ENCODE data around the gene ATP2C1. TPM values are rescaled to one million over a fixed set of nuclear protein-coding genes. Genes with fewer than 3 reads are reported as not detected.

ATP2C1 gene
- total RNA-seq, 1 donor from 2014 or later, result 11.8 TPM

DNA sequence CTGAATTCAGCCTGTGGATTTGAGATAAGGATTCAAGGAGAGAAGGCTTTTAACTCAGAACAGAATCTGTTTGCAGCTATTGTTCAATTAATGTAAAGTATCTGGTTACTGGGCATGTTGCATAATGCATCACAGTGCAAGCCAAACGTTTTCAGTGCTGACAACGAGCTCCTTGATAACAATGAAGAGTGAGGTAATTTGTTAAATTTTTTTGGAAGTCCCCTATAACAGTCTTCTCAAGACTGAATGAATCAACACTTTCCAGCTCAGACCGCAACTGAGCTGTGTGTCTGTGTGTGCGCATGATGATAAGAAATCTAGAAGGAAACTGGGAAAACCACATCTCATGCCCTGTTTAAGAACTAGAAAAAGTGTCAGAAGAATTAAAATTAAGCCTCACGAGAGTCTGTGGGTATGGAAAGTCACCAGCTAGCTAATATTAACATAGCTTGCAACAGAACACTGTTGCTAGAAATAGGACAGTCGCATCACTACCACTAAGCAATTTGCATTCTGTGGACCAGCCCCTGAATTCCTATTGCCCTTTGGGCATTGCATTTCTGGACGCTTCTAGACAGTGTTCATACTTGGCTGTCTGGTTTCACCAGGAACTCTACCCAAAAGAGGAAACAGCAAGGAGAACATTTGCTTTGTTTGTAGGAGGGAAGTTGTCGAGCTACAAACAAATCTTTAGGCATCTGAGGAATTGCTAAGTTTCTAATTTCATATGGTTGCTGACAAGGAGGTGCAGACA is 43.7 kb upstream of the ATP2C1 start:
- TF ChIP-seq, protein P1, sequence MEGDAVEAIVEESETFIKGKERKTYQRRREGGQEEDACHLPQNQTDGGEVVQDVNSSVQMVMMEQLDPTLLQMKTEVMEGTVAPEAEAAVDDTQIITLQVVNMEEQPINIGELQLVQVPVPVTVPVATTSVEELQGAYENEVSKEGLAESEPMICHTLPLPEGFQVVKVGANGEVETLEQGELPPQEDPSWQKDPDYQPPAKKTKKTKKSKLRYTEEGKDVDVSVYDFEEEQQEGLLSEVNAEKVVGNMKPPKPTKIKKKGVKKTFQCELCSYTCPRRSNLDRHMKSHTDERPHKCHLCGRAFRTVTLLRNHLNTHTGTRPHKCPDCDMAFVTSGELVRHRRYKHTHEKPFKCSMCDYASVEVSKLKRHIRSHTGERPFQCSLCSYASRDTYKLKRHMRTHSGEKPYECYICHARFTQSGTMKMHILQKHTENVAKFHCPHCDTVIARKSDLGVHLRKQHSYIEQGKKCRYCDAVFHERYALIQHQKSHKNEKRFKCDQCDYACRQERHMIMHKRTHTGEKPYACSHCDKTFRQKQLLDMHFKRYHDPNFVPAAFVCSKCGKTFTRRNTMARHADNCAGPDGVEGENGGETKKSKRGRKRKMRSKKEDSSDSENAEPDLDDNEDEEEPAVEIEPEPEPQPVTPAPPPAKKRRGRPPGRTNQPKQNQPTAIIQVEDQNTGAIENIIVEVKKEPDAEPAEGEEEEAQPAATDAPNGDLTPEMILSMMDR (IDR thresholded peaks at IDR 0.05), result no peak
- no peaks in the 10 kb centered on the region for H3K36me3 ChIP-seq
- H3K27me3 ChIP-seq, result no peaks in the 10 kb centered on the region
- no peaks in the 10 kb centered on the region for H3K4me1 ChIP-seq
- H3K9me3 ChIP-seq, result no peaks in the 10 kb centered on the region
- DNase-seq (ENCODE audit: low spot score in 2 of 2), result no peak
- peak overlapping the region; percentile 20 to 52 for H3K4me3 ChIP-seq
- peak overlapping the region; percentile 41 to 56 for H3K27ac ChIP-seq
- intact Hi-C loops (cut with DNase I), result no loop called here

DNA sequence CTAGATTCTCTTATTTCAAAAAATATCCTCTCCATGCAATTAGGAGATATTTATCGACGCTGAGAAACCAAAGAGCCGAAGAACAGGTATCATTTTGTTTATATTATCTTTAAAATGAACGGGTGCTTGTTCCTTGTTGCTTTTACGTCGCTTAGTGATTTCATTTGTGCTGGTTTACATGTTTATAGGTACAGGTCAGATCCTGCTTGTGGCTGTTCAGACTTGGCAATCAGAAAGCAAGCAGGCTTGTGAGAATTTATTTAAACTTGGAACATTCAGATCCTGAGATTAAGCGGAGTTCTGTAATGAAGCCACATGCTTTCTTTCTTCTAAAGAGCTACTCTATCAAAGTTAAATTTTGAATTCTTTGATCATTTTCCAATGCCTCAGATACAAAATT is 43.0 kb upstream of the ATP2C1 start:
- no peaks in the 10 kb centered on the region for H3K27me3 ChIP-seq
- H3K4me3 ChIP-seq, result peak overlapping the region; percentile 9 to 52
- intact Hi-C loops (cut with DNase I), result no loop called here
- peak overlapping the region; percentile 41 to 56 for H3K27ac ChIP-seq
- no peaks in the 10 kb centered on the region for H3K36me3 ChIP-seq
- no peak for DNase-seq (ENCODE audit: low spot score in 2 of 2)
- H3K4me1 ChIP-seq, result no peaks in the 10 kb centered on the region
- no peaks in the 10 kb centered on the region for H3K9me3 ChIP-seq
- TF ChIP-seq, protein P1 (IDR thresholded peaks at IDR 0.05), result no peak

DNA sequence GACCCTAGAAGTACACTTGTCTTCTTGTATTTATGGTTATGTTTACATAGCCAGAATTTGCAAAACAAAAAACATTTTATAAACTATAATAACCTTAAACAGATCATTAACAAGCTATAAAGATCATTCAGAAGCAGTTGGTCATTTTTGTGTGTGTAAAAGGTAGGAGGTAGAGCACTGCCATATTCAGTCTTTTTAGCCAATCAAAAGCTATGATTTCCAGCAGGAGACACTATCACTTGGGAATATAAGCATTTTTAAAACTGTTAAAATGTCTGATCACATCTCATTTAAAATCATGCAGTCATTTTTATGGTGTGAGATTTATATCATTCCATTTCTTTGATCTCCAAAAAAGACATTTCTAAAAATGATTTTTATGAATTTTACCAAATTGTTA is 42.6 kb upstream of the ATP2C1 start:
- no peaks in the 10 kb centered on the region for H3K27me3 ChIP-seq
- no peak for DNase-seq (ENCODE audit: low spot score in 2 of 2)
- intact Hi-C loops (cut with DNase I), result no loop called here
- no peak overlapping the region for H3K27ac ChIP-seq
- H3K36me3 ChIP-seq, result no peaks in the 10 kb centered on the region
- peak overlapping the region; percentile 9 to 52 for H3K4me3 ChIP-seq
- TF ChIP-seq, protein P1 (IDR thresholded peaks at IDR 0.05), result no peak
- H3K4me1 ChIP-seq, result no peaks in the 10 kb centered on the region
- H3K9me3 ChIP-seq, result no peaks in the 10 kb centered on the region

DNA sequence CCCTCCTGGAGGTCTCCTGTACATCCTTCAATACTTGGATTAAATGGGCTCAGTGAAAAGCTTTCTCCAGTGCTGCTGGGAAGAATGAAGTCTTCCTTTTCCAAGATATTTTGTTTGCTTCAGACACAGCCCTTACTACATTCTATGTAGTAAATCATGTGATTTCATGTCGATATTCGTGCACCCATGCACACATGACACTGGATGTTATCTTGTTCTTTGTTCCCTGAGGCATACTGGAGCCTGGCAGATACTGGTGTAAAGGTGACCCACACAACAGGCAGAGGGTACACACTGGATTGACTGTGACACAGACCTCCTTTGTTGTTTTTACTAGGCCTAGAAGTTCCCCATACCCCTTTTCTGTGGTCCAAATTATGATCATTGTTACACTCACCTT is 40.3 kb upstream of the ATP2C1 start:
- intact Hi-C loops (cut with DNase I), result no loop called here
- Histone ChIP-seq H3K4me3 (no peak overlapping the region), H3K4me1 (no peaks in the 10 kb centered on the region), H3K36me3 (no peaks in the 10 kb centered on the region), H3K27ac (no peak overlapping the region), H3K9me3 (no peaks in the 10 kb centered on the region), H3K27me3 (no peaks in the 10 kb centered on the region)
- TF ChIP-seq, protein P1 (IDR thresholded peaks at IDR 0.05), result no peak
- DNase-seq (ENCODE audit: low spot score in 2 of 2), result no peak

DNA sequence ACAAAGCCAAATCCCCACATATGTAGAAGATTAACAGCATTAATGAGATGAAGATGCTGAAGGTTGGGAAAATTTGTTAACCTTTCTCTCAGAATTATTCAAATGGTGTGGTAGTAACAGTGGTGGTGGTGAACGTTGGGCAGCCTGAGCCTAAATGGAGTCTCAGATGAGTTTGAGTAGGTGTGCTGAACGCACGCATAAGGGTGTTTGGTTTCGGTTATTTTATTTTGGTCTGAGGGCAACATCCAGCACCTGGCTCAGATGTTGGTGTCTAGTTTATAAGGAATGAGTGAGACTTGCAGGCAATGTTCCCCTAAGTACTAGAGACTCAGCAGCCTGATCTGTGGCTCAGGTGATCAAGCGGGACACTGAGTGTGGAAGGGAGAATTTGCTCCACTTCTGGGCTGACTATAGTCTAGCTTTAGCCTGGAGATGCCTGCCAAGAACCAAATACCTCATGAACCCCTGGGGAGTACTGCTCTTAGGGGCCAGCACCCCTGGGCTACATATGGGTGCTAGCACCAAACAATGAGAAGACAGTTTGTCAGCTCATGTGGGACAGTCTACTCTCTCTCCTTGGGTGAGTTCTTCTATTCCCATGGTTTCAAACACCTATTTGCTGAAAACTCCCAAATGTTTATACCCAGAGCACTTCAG is 39.5 kb upstream of the ATP2C1 start:
- TF ChIP-seq, protein P1 (IDR thresholded peaks at IDR 0.05), result no peak
- Histone ChIP-seq H3K4me3 (no peak overlapping the region), H3K4me1 (no peaks in the 10 kb centered on the region), H3K27ac (no peak overlapping the region), H3K9me3 (no peaks in the 10 kb centered on the region), H3K36me3 (no peaks in the 10 kb centered on the region), H3K27me3 (no peaks in the 10 kb centered on the region)
- DNase-seq (ENCODE audit: low spot score in 2 of 2), result no peak
- intact Hi-C loops (cut with DNase I), result no loop called here
